SK-N-SH (cell line): ENCODE data around the gene SCYGR1. TPM values are rescaled to one million over a fixed set of nuclear protein-coding genes. Genes with fewer than 3 reads are reported as not detected.
A peak's percentile ranks its signal among the peaks of the same experiment; 100 is the strongest.

Source experiments
- CTCF ChIA-PET: fragments of 300-600, 350-600 bp; formaldehyde crosslinking; extraction: SDS; loops from one replicate; lab custom pipeline; 2021; lab: Yijun Ruan, JAX
- POLR2A ChIA-PET: fragments of 350-600 bp; sonication (Branson Sonifier 250); formaldehyde crosslinking; extraction: SDS; loops from one replicate; lab custom pipeline; 2020; ENCODE audit warnings: antibody characterized with exemption, inconsistent platforms; lab: Yijun Ruan, JAX
- DNase-seq: peaks from one replicate; pipeline ENCODE4 v3.0.0; 2012
- H2AFZ ChIP-seq: fragments of 200-600 bp; sonication (generic); 2 replicates; pipeline ENCODE4 v1.8.1; 2016; ENCODE audit warnings: antibody characterized with exemption, mild to moderate bottlenecking, low read depth
- H3F3A ChIP-seq: fragments of 200-600 bp; sonication (generic); replicated peaks from 2 replicates; pipeline ENCODE3; 2016; ENCODE audit warnings: antibody characterized with exemption, mild to moderate bottlenecking; ENCODE audit not compliant: insufficient read depth
- H3K27ac ChIP-seq, 2 experiments: fragments of 200-500 bp in 1 of 2; fragments of 200-600 bp in 1 of 2; sonication (Bioruptor generic) in 1 of 2; sonication (generic), shearing (Covaris generic) in 1 of 2; 2 replicates each; pipeline versions ENCODE4 v1.5.1 to v1.6.1; 2014 to 2016; ENCODE audit warnings: low read depth in 2 of 2, inconsistent platforms in 1 of 2, low read length in 1 of 2, mild to moderate bottlenecking in 1 of 2, mixed read lengths in 1 of 2
- H3K27me3 ChIP-seq: fragments of 200-600 bp; sonication (generic), shearing (Covaris generic); 2 replicates; pipeline ENCODE4 v1.6.1; 2016; ENCODE audit warnings: mixed run types; ENCODE audit not compliant: insufficient read depth
- H3K36me3 ChIP-seq, 2 experiments: fragments of 200-500 bp in 1 of 2; fragments of 200-600 bp in 1 of 2; sonication (Bioruptor generic) in 1 of 2; sonication (generic) in 1 of 2; replicated peaks in 1 of 2; 2 replicates each; pipeline versions ENCODE3 to v1.5.1; 2014 to 2016; ENCODE audit warnings: low read length in 1 of 2, mild to moderate bottlenecking in 1 of 2; ENCODE audit not compliant: insufficient read depth in 2 of 2, control insufficient read depth in 1 of 2
- H3K4me1 ChIP-seq, 2 experiments: fragments of 200-500 bp in 1 of 2; fragments of 200-600 bp in 1 of 2; sonication (Bioruptor generic) in 1 of 2; sonication (generic), shearing (Covaris generic) in 1 of 2; 2 replicates each; pipeline versions ENCODE4 v1.5.1 to v1.6.1; 2014 to 2016; ENCODE audit warnings: low read depth in 1 of 2, low read length in 1 of 2, mixed run types in 1 of 2; ENCODE audit not compliant: insufficient read depth in 2 of 2, control insufficient read depth in 1 of 2
- H3K4me2 ChIP-seq: fragments of 200-600 bp; sonication (generic), shearing (Covaris generic); 2 replicates; pipeline ENCODE4 v1.6.1; 2017; ENCODE audit warnings: mixed run types
- H3K4me3 ChIP-seq, 2 experiments: fragments of 200-500 bp in 1 of 2; fragments of 200-600 bp in 1 of 2; sonication (Bioruptor generic) in 1 of 2; sonication (generic), shearing (Covaris generic) in 1 of 2; 2 replicates each; pipeline versions ENCODE4 v1.5.1 to v1.8.1; 2014 to 2016; ENCODE audit warnings: low read depth in 2 of 2, inconsistent platforms in 1 of 2, low read length in 1 of 2, mild to moderate bottlenecking in 1 of 2, mixed read lengths in 1 of 2, moderate library complexity in 1 of 2
- H3K79me2 ChIP-seq: fragments of 200-600 bp; sonication (generic); 2 replicates; pipeline ENCODE4 v1.8.1; 2017; ENCODE audit warnings: mild to moderate bottlenecking; ENCODE audit not compliant: insufficient read depth
- H3K9ac ChIP-seq: fragments of 200-600 bp; sonication (generic); 2 replicates; pipeline ENCODE4 v1.6.1; 2017; ENCODE audit warnings: mixed run types
- H3K9me2 ChIP-seq: fragments of 200-600 bp; sonication (generic); 2 replicates; pipeline ENCODE4 v1.6.1; 2017; ENCODE audit warnings: mixed run types
- H3K9me3 ChIP-seq: fragments of 200-600 bp; sonication (generic); 2 replicates; pipeline ENCODE4 v1.6.1; 2017; ENCODE audit warnings: mixed run types, mild to moderate bottlenecking, moderate library complexity
- H4K20me1 ChIP-seq: fragments of 200-600 bp; sonication (generic); 2 replicates; pipeline ENCODE4 v1.6.1; 2017; ENCODE audit warnings: mild to moderate bottlenecking, mixed run types; ENCODE audit not compliant: insufficient read depth
- CHD2 ChIP-seq: fragments of 150-350 bp; IDR thresholded peaks from 2 replicates; pipeline ENCODE4 v1.6.1; 2018; ENCODE audit warnings: low read length; ENCODE audit not compliant: partially characterized antibody
- EZH2phosphoT487 ChIP-seq: fragments of 200-600 bp; sonication (generic); IDR thresholded peaks from 2 replicates; pipeline ENCODE4 v1.6.1; 2017; ENCODE audit warnings: low read depth, mixed run types, mild to moderate bottlenecking, antibody characterized with exemption, moderate library complexity, borderline replicate concordance
- FOSL2 ChIP-seq: IDR thresholded peaks from 2 replicates; pipeline ENCODE4 v1.4.0; 2012; ENCODE audit warnings: low read depth, mild to moderate bottlenecking, moderate library complexity, borderline replicate concordance
- FOXJ3 ChIP-seq: sonication (generic); formaldehyde crosslinking; IDR thresholded peaks from 2 replicates; pipeline ENCODE4 v1.5.1; 2020; ENCODE audit warnings: mild to moderate bottlenecking, missing genetic modification reagents
- FOXM1 ChIP-seq: IDR thresholded peaks from 2 replicates; pipeline ENCODE4 v1.4.0; 2012; ENCODE audit warnings: low read depth, mild to moderate bottlenecking
- GATA2 ChIP-seq: sonication (generic); formaldehyde crosslinking; IDR thresholded peaks from 2 replicates; pipeline ENCODE4 v1.5.0; 2020; ENCODE audit warnings: mild to moderate bottlenecking, missing genetic modification reagents
- MEF2A ChIP-seq: IDR thresholded peaks from 2 replicates; pipeline ENCODE4 v1.4.0; 2012; ENCODE audit warnings: low read depth, borderline replicate concordance
- MXI1 ChIP-seq: IDR thresholded peaks from 2 replicates; pipeline ENCODE4 v1.6.1; 2012; ENCODE audit warnings: mild to moderate bottlenecking, low read depth, low read length, improper control_type of control experiment
- NFIC ChIP-seq: IDR thresholded peaks from 2 replicates; pipeline ENCODE4 v1.4.0; 2012; ENCODE audit warnings: borderline replicate concordance
- PBX3 ChIP-seq: IDR thresholded peaks from 2 replicates; pipeline ENCODE4; 2012
- POLR2AphosphoS5 ChIP-seq: IDR thresholded peaks from 2 replicates; pipeline ENCODE4 v1.6.1; 2012; ENCODE audit warnings: low read depth, low read length
- RAD21 ChIP-seq: IDR thresholded peaks from 2 replicates; pipeline ENCODE4 v1.6.1; 2012; ENCODE audit warnings: mild to moderate bottlenecking, low read length
- RCOR1 ChIP-seq: fragments of 150-350 bp; IDR thresholded peaks from 2 replicates; pipeline ENCODE4 v1.6.1; 2017; ENCODE audit warnings: antibody characterized with exemption, low read length
- RFX5 ChIP-seq: IDR thresholded peaks from 2 replicates; pipeline ENCODE4 v1.6.1; 2012; ENCODE audit warnings: mild to moderate bottlenecking, improper control_type of control experiment, low read length
- SIN3A ChIP-seq: IDR thresholded peaks from 2 replicates; pipeline ENCODE4 v1.6.1; 2012; ENCODE audit warnings: low read depth, mild to moderate bottlenecking, low read length, moderate library complexity, borderline replicate concordance
- TCF12 ChIP-seq: IDR thresholded peaks from 2 replicates; pipeline ENCODE4 v1.4.0; 2012
- TEAD4 ChIP-seq: IDR thresholded peaks from 2 replicates; pipeline ENCODE4 v1.4.0; 2012; ENCODE audit warnings: mild to moderate bottlenecking, borderline replicate concordance; ENCODE audit not compliant: insufficient read depth
- WGBS: methylation state at CpG from one replicate; pipeline ENCODE4 v1.1.6; 2017; ENCODE audit warnings: low lambda C conversion rate; 5-methylcytosine and 5-hydroxymethylcytosine counted together
- polyA plus RNA-seq, 3 experiments: library from polyadenylated mRNA; depleted of rRNA; stranded (reverse); fragments of >200 nt; gene quantifications; 2 replicates each; pipeline ENCODE4 v1.2.3, GENCODE V29; 2012
- TF ChIP-seq, protein P1 (sequence below): IDR thresholded peaks from 2 replicates; pipeline ENCODE4 v1.6.1; 2012; ENCODE audit warnings: mild to moderate bottlenecking, low read depth, low read length, moderate library complexity
- TF ChIP-seq, protein P2 (sequence below): IDR thresholded peaks from 2 replicates; pipeline ENCODE4 v1.4.0; 2012; ENCODE audit warnings: low read depth, borderline replicate concordance
- TF ChIP-seq, protein P3 (sequence below): fragments of 150-350 bp; IDR thresholded peaks from 2 replicates; pipeline ENCODE4 v1.6.1; 2017; ENCODE audit warnings: antibody characterized with exemption, low read length, low read depth, borderline replicate concordance

SCYGR1 gene
- polyA plus RNA-seq, 1 of the 3 experiments (the other 2 are of a cell fraction): not detected

DNA sequence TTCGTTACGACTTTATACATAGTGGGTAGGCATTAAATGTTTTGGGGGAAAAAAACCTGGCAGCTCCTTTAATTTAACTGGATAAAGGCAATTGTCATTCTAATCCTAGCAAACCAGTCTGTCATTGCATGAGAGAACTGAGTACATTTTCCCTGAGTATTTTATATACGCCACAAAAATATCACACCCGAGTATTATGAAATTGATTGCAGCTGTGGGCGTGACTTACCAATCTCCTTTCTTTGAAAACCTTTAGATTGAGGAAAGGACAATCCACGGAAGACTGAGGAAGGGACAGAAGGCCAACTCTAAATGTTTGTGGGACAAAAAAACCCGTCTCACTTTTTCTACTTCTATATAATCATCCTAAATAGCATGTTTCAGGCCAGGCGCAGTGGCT, 17.7 kb downstream of the SCYGR1 start:
- H3K9me2 ChIP-seq: no peaks in the 10 kb centered on the region
- ChIA-PET CTCF (interaction anchor here (0.8 kb wide), 1 partner anchor 396 kb away, joined by 3 read pairs; no protein-coding TSS in a partner anchor), POLR2A (no interaction called here)
- DNase-seq: no peak
- H3K4me3 ChIP-seq: no peak overlapping the region
- no peaks in the 10 kb centered on the region for H3K27me3 ChIP-seq
- peaks cover 40% of the 10 kb centered on the region for H3F3A ChIP-seq
- H3K4me2 ChIP-seq: peak overlapping the region; percentile 45
- no peaks in the 10 kb centered on the region for H3K36me3 ChIP-seq
- peak overlapping the region in 1 of 2 experiments; percentile 73; a peak in 2 of 4 replicates for H3K27ac ChIP-seq
- WGBS: 91% methylated on average over 8 of the region's 8 CpGs
- peaks cover 8 to 46% of the 10 kb centered on the region in 2 experiments for H3K4me1 ChIP-seq
- 0 out of 2 replicates have a peak overlapping the region, but pooled peaks have one; percentile 48 for H3K9ac ChIP-seq
- H3K9me3 ChIP-seq: no peaks in the 10 kb centered on the region
- H4K20me1 ChIP-seq: no peaks in the 10 kb centered on the region
- H3K79me2 ChIP-seq: no peaks in the 10 kb centered on the region
- TF ChIP-seq NFIC: no peak
- no peak for TF ChIP-seq PBX3
- TF ChIP-seq EZH2phosphoT487: no peak
- TF ChIP-seq FOSL2: no peak
- no peak for TF ChIP-seq GATA2 (CRISPR knock-in tag)
- TF ChIP-seq FOXM1: no peak
- TF ChIP-seq TEAD4: no peak
- TF ChIP-seq, protein P1, sequence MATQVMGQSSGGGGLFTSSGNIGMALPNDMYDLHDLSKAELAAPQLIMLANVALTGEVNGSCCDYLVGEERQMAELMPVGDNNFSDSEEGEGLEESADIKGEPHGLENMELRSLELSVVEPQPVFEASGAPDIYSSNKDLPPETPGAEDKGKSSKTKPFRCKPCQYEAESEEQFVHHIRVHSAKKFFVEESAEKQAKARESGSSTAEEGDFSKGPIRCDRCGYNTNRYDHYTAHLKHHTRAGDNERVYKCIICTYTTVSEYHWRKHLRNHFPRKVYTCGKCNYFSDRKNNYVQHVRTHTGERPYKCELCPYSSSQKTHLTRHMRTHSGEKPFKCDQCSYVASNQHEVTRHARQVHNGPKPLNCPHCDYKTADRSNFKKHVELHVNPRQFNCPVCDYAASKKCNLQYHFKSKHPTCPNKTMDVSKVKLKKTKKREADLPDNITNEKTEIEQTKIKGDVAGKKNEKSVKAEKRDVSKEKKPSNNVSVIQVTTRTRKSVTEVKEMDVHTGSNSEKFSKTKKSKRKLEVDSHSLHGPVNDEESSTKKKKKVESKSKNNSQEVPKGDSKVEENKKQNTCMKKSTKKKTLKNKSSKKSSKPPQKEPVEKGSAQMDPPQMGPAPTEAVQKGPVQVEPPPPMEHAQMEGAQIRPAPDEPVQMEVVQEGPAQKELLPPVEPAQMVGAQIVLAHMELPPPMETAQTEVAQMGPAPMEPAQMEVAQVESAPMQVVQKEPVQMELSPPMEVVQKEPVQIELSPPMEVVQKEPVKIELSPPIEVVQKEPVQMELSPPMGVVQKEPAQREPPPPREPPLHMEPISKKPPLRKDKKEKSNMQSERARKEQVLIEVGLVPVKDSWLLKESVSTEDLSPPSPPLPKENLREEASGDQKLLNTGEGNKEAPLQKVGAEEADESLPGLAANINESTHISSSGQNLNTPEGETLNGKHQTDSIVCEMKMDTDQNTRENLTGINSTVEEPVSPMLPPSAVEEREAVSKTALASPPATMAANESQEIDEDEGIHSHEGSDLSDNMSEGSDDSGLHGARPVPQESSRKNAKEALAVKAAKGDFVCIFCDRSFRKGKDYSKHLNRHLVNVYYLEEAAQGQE: no peak
- TF ChIP-seq MXI1: no peak
- no peak overlapping the region for H2AFZ ChIP-seq

DNA sequence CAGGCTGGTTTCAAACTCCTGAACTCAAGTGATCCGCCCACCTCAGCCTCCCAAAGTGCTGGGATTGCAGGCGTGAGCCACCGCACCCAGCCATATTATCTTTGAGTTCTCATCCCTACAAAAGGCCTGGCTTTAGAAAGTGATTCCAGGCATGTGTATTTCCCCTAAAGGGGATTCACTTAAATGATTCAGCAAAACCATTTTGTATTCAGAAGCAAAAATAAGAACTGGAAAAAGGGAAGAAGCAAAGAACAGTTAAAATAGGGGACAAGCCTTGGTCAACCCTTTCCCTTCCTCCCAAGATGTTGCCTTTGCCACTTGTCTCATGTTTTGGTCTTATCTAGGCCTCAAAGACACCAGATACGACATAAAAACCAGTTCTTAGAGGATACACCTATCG, 19.2 kb downstream of the SCYGR1 start:
- Histone ChIP-seq H3F3A (peaks cover 43% of the 10 kb centered on the region), H3K36me3 (no peaks in the 10 kb centered on the region), H3K4me2 (no peak overlapping the region), H2AFZ (no peak overlapping the region), H3K4me1 (peaks cover 11 to 46% of the 10 kb centered on the region in 2 experiments), H3K9me2 (no peaks in the 10 kb centered on the region), H3K79me2 (no peaks in the 10 kb centered on the region), H4K20me1 (no peaks in the 10 kb centered on the region), H3K9me3 (no peaks in the 10 kb centered on the region), H3K4me3 (no peak overlapping the region), H3K27me3 (no peaks in the 10 kb centered on the region), H3K9ac (no peak overlapping the region), H3K27ac (peak overlapping the region in 1 of 2 experiments; percentile 25; a peak in 1 of 4 replicates)
- ChIA-PET CTCF (no interaction called here), POLR2A (no interaction called here)
- 96% methylated on average over 5 of the region's 5 CpGs for WGBS
- no peak for DNase-seq
- TF ChIP-seq, protein P2, sequence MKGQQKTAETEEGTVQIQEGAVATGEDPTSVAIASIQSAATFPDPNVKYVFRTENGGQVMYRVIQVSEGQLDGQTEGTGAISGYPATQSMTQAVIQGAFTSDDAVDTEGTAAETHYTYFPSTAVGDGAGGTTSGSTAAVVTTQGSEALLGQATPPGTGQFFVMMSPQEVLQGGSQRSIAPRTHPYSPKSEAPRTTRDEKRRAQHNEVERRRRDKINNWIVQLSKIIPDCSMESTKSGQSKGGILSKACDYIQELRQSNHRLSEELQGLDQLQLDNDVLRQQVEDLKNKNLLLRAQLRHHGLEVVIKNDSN: no peak
- TF ChIP-seq POLR2AphosphoS5: no peak
- TF ChIP-seq, protein P3, sequence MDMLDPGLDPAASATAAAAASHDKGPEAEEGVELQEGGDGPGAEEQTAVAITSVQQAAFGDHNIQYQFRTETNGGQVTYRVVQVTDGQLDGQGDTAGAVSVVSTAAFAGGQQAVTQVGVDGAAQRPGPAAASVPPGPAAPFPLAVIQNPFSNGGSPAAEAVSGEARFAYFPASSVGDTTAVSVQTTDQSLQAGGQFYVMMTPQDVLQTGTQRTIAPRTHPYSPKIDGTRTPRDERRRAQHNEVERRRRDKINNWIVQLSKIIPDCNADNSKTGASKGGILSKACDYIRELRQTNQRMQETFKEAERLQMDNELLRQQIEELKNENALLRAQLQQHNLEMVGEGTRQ: no peak
- no peak for TF ChIP-seq MEF2A
- TF ChIP-seq CHD2: no peak
- TF ChIP-seq TEAD4: no peak
- no peak for TF ChIP-seq MXI1
- TF ChIP-seq PBX3: no peak
- TF ChIP-seq FOXJ3 (CRISPR knock-in tag): no peak
- TF ChIP-seq RFX5: no peak
- TF ChIP-seq EZH2phosphoT487: no peak
- TF ChIP-seq RCOR1: no peak
- no peak for TF ChIP-seq SIN3A
- TF ChIP-seq TCF12: no peak
- no peak for TF ChIP-seq RAD21
- no peak for TF ChIP-seq GATA2 (CRISPR knock-in tag)
